Ovary (tissue), 9 donors: ENCODE results near the gene RGS9. TPM values are rescaled to one million over a fixed set of nuclear protein-coding genes. Genes with fewer than 3 reads are reported as not detected.
"Not testable (repeated sequence)": the region's sequence is repeated elsewhere in the genome, so short reads cannot be mapped to it uniquely, and the experiment has no call there.

ENCODE experiments used
- DNase-seq, 5 donors: peaks; one replicate each; pipeline ENCODE4 v3.0.0-alpha.2; 2019 to 2020
- H3K27ac ChIP-seq, 2 donors: fragments of 200-600 bp; one replicate each; pipeline versions ENCODE4 v1.5.1 to v1.8.0; 2019 to 2022
- H3K27me3 ChIP-seq: fragments of 200-600 bp; one replicate; pipeline ENCODE4 v1.8.0; 2022
- H3K36me3 ChIP-seq: fragments of 200-600 bp; sonication (generic); one replicate; pipeline ENCODE4 v1.5.1; 2019
- H3K4me1 ChIP-seq: one replicate; pipeline ENCODE4 v1.8.1; 2013; ENCODE audit warnings: mild to moderate bottlenecking, moderate library complexity; ENCODE audit not compliant: insufficient read depth
- H3K4me3 ChIP-seq: fragments of 200-600 bp; sonication (generic); one replicate; pipeline ENCODE4 v1.5.1; 2017
- H3K9me3 ChIP-seq, 2 donors: fragments of 200-600 bp in 1 of 2; sonication (generic) in 1 of 2; one replicate each; pipeline versions ENCODE4 v1.5.1 to v1.8.1; 2013 to 2019; ENCODE audit warnings: mild to moderate bottlenecking in 1 of 2, moderate library complexity in 1 of 2
- CTCF ChIP-seq, 3 donors: fragments of 450-650 bp in 2 of 3; fragments of 200-600 bp in 1 of 3; IDR thresholded peaks; one replicate each; pipeline versions ENCODE4 v1.5.1 to v1.8.0; 2016 to 2022; ENCODE audit warnings: antibody characterized with exemption in 3 of 3, mild to moderate bottlenecking in 1 of 3
- EP300 ChIP-seq: sonication (generic); formaldehyde crosslinking; IDR thresholded peaks from one replicate; pipeline ENCODE4 v1.6.1; 2017; ENCODE audit warnings: antibody characterized with exemption
- POLR2A ChIP-seq: fragments of 450-650 bp; IDR thresholded peaks from one replicate; pipeline ENCODE4 v1.6.1; 2017; ENCODE audit warnings: antibody characterized with exemption, mild to moderate bottlenecking, moderate library complexity
- WGBS, 3 donors: extraction: QIAGEN DNeasy Blood & Tissue Kit in 1 of 3; methylation state at CpG; one replicate each; pipeline versions ENCODE4 v1.1.5 to v1.1.7; 2013 to 2017; 5-methylcytosine and 5-hydroxymethylcytosine counted together
- intact Hi-C, 4 donors: fragments of 100-400 bp; cut with DNase I; formaldehyde crosslinking; loops; one replicate each; pipeline versions ENCODE4 v1.11.0 to v1.15.1; 2022 to 2023
- polyA plus RNA-seq, 2 donors: library from polyadenylated mRNA; stranded (reverse); fragments of 200-250 nt in 1 of 2; fragments of 350-450 nt in 1 of 2; fragmentation: Illumina TruSeq in 1 of 2; extraction: RNeasy Lipid Tissue Mini Kit (QIAGEN cat#74804) in 1 of 2; gene quantifications; one replicate each; pipeline ENCODE4 v1.2.3, GENCODE V29; 2013 to 2014
- total RNA-seq, 7 donors: library from RNA; depleted of rRNA in 2 of 7; stranded (reverse); fragments of >200 nt in 2 of 7; fragmentation: NEBNext Ultra II Directional in 3 of 7; extraction: Animal tissue kit (Norgen Biotek cat#: 25700) in 3 of 7; gene quantifications; one replicate each; pipeline versions ENCODE4 v1.1.0 to v1.2.4, GENCODE V29; 2016 to 2023
- donor health status: DM: no; HTN: no; CAD: no; lungs with moderate emphysema.
- donor health status: DM: no; HTN: no; CAD: no.
- donor health status: Bipolar disorder and iron deficiency.
- donor health status: DM: yes; HTN: yes; CAD: no.
- donor health status: DM: no; HTN: no; CAD: no.
- donor health status: DM: yes; HTN: yes; CAD: no.

RGS9 gene
- total and polyA plus RNA-seq, 9 donors, result 5.3 to 15.7 (median 9.1) TPM

DNA sequence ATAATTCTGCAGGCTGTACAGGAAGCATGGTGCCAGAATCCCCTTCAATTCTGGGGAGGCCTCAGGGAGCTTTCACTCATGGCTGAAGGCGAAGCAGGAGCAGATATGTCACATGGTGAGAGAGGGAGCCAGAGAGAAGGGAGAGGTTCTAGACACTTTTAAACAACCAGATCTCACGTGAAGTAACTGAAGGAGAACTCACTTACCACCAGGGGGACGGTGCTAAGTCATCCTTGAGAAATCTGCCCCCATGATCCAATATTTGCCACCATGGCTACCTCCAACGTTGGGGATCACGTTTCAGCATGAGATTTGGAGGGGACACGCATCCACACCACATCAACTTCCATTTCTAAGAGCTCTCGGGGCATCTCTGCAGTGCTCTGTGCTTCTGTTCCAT lies 43.2 kb upstream of the RGS9 start:
- TF ChIP-seq EP300 (no peak), POLR2A (no peak), CTCF (IDR thresholded peaks at IDR 0.05) (no peak)
- Histone ChIP-seq H3K4me1 (no peaks in the 10 kb centered on the region), H3K36me3 (no peaks in the 10 kb centered on the region), H3K27me3 (no peaks in the 10 kb centered on the region), H3K9me3 (no peaks in the 10 kb centered on the region), H3K4me3 (no peak overlapping the region), H3K27ac (no peak overlapping the region)
- intact Hi-C loops, result no loop called here
- WGBS, 3 donors, result 91 to 95% (median 93%) methylated on average over 7 of the region's 7 CpGs
- DNase-seq, result no peak

DNA sequence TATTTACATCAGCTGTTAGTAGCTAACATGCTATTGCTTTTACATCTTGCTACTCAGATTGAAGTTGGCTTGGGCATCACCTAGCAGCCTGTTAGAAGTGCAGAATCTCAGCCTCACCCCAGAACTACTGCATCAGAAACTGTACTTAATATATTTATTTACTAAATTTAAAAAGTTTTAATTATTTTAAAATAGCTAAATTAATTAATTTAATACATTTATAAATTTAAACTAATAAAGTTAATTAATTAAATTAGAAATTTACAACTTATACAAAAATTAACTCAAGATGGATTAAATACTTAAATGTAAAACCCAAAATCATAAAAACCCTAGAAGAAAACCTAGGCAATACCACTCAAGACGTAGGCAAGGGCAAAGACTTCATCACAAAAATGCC lies 41.7 kb upstream of the RGS9 start:
- Histone ChIP-seq H3K27me3 (no peaks in the 10 kb centered on the region), H3K4me1 (no peaks in the 10 kb centered on the region), H3K4me3 (no peak overlapping the region), H3K9me3 (no peaks in the 10 kb centered on the region), H3K27ac (no peak overlapping the region), H3K36me3 (no peaks in the 10 kb centered on the region)
- TF ChIP-seq CTCF (IDR thresholded peaks at IDR 0.05), result no peak
- TF ChIP-seq POLR2A, result no peak
- TF ChIP-seq EP300, result no peak
- WGBS, 3 donors, result 88 to 98% (median 93%) methylated on average over 1 of the region's 1 CpG
- intact Hi-C loops, result no loop called here
- DNase-seq, result no peak

GRCh38 chr17:65096382-65096781 lies 40.8 kb upstream of the RGS9 start:
- 66 to 82% (median 76%) methylated on average over 2 of the region's 2 CpGs for WGBS, 3 donors
- intact Hi-C loops, H3K27ac ChIP-seq, H3K9me3 ChIP-seq, H3K4me3 ChIP-seq, DNase-seq, H3K4me1 ChIP-seq, H3K27me3 ChIP-seq, H3K36me3 ChIP-seq: not testable (repeated sequence)

DNA sequence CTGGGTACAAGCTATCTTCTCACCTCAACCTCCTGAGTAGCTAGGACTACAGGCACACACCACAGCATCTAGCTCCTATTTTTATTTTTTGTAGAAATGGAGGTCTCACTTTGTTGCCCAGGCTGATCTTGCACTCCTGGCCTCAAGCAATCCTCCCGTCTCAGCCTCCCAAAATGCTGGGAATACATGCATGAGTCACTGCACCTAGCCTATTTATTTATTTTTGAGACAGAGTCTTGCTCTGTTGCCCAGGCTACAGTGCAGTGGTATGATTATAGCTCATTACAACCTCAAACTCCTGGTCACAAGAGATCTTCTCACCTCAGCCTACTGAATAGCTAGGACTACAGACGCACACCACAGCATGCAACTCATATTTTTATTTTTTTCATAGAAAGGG lies 40.1 kb upstream of the RGS9 start:
- H3K4me3 ChIP-seq, result no peak overlapping the region
- H3K27me3 ChIP-seq, result no peaks in the 10 kb centered on the region
- no peaks in the 10 kb centered on the region for H3K4me1 ChIP-seq
- no peaks in the 10 kb centered on the region for H3K36me3 ChIP-seq
- no peaks in the 10 kb centered on the region for H3K9me3 ChIP-seq
- DNase-seq, result no peak
- H3K27ac ChIP-seq, result no peak overlapping the region
- 87 to 89% (median 88%) methylated on average over 2 of the region's 2 CpGs for WGBS, 3 donors
- intact Hi-C loops, result no loop called here
- TF ChIP-seq CTCF (IDR thresholded peaks at IDR 0.05) (no peak), POLR2A (no peak)

DNA sequence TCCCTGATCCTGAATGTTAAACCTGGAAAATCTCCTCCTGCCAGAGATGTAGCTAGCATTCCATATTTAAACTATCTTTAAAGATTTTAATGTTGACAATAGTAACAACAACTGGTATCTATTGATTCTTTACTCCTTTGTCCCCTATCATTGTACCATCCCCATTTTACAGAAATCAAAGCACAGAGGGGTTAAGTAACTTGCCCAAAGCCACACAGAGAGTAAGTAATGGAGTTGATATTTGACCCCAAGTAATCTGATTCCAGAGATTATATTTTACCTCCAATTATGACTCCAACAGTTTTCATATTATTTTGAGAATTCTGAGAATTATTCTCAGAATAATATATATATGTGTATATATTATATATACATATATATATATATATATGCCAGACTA lies 37.7 kb upstream of the RGS9 start:
- no peak for DNase-seq
- TF ChIP-seq POLR2A (no peak), EP300 (no peak), CTCF (IDR thresholded peaks at IDR 0.05) (no peak)
- intact Hi-C loops, result no loop called here
- Histone ChIP-seq H3K27me3 (no peaks in the 10 kb centered on the region), H3K27ac (no peak overlapping the region), H3K36me3 (no peaks in the 10 kb centered on the region), H3K4me1 (peaks cover under 1% of the 10 kb centered on the region), H3K9me3 (no peaks in the 10 kb centered on the region), H3K4me3 (no peak overlapping the region)
